Thoracic aorta (tissue), 2 donors: ENCODE data around the gene ELFN1. TPM values are rescaled to one million over a fixed set of nuclear protein-coding genes. Genes with fewer than 3 reads are reported as not detected.

Source experiments
- ATAC-seq: fragments of 150-250 bp; one replicate; pipeline ENCODE4 v1.8.0; 2017; ENCODE audit warnings: low read depth; ENCODE audit not compliant: insufficient number of reproducible peaks, low FRiP score
- DNase-seq: peaks from one replicate; pipeline ENCODE4 v3.0.0-alpha.2; 2020; ENCODE audit warnings: low spot score
- H3K27ac ChIP-seq, 2 donors: fragments of 200-600 bp; sonication (generic); 1 replicate in 1 of 2; 2 replicates in 1 of 2; pipeline ENCODE4 v1.5.1; 2016; ENCODE audit warnings: mild to moderate bottlenecking in 2 of 2, moderate library complexity in 2 of 2
- H3K27me3 ChIP-seq: fragments of 200-600 bp; sonication (generic); replicated peaks from 2 replicates; pipeline ENCODE4 v1.6.0; 2016; ENCODE audit warnings: mild to moderate bottlenecking; ENCODE audit not compliant: insufficient read depth
- H3K36me3 ChIP-seq: fragments of 200-600 bp; sonication (generic); one replicate; pipeline ENCODE4 v1.5.1; 2016
- H3K4me1 ChIP-seq, 2 donors: fragments of 200-600 bp; sonication (generic); 1 replicate in 1 of 2; 2 replicates in 1 of 2; pipeline versions ENCODE4 v1.5.1 to v1.6.0; 2016; ENCODE audit warnings: low read depth in 2 of 2, mild to moderate bottlenecking in 1 of 2; ENCODE audit not compliant: control insufficient read depth in 1 of 2
- H3K4me3 ChIP-seq: fragments of 200-600 bp; sonication (generic); 2 replicates; pipeline ENCODE4 v1.5.1; 2016; ENCODE audit warnings: mild to moderate bottlenecking
- H3K9me3 ChIP-seq: fragments of 200-600 bp; sonication (generic); 2 replicates; pipeline ENCODE4 v1.5.1; 2016
- total RNA-seq, 2 donors: library from RNA; depleted of rRNA; stranded (reverse); fragments of >200 nt; gene quantifications; one replicate each; pipeline versions ENCODE4 v1.1.0 to v1.2.3, GENCODE V29; 2016
- TF ChIP-seq, protein P1 (sequence below): fragments of 200-600 bp; sonication (generic); IDR thresholded peaks from one replicate; pipeline ENCODE4 v1.5.1; 2019; ENCODE audit warnings: antibody characterized with exemption

Gene ELFN1
- total RNA-seq, 2 donors from 2014 or later, result 0.81 to 0.85 TPM

DNA sequence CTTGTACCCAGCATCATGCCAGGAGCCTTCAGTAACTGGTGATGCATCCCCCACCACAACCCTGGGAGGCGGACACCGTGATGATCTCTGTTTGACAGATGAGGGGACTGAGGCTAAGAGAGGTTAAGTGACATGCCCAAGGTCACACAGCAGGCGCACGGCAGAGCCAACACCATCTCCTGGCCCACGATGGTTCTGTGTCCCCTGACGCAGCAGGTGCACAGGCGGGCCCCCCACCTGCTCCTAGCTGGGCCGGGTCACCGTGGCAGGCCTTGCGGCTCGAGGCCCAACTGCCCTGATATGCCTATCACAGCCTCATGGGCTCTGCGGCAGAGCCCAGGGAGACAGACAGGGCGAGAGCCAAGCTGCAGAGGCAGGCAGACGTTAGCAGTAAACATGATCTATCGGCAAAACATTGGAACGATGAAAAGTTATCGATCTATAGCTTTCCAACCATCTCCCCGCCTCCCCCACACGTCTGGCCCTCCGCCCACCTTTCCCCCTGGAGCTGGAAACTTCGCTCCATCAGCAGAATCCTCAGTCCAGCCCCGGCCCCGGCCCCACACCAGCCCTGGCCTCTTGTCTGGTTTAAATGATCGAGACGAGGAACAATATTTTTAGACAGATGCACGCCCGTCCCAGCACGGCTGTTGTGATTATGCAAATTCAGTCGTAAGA, 65.9 kb downstream of the ELFN1 start:
- Histone ChIP-seq H3K27ac (no peak overlapping the region), H3K4me3 (no peak overlapping the region), H3K36me3 (no peaks in the 10 kb centered on the region), H3K4me1 (no peaks in the 10 kb centered on the region), H3K27me3 (no peaks in the 10 kb centered on the region), H3K9me3 (no peaks in the 10 kb centered on the region)
- DNase-seq (no peak), ATAC-seq (no peak)
- TF ChIP-seq, protein P1, sequence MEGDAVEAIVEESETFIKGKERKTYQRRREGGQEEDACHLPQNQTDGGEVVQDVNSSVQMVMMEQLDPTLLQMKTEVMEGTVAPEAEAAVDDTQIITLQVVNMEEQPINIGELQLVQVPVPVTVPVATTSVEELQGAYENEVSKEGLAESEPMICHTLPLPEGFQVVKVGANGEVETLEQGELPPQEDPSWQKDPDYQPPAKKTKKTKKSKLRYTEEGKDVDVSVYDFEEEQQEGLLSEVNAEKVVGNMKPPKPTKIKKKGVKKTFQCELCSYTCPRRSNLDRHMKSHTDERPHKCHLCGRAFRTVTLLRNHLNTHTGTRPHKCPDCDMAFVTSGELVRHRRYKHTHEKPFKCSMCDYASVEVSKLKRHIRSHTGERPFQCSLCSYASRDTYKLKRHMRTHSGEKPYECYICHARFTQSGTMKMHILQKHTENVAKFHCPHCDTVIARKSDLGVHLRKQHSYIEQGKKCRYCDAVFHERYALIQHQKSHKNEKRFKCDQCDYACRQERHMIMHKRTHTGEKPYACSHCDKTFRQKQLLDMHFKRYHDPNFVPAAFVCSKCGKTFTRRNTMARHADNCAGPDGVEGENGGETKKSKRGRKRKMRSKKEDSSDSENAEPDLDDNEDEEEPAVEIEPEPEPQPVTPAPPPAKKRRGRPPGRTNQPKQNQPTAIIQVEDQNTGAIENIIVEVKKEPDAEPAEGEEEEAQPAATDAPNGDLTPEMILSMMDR, result no peak

DNA sequence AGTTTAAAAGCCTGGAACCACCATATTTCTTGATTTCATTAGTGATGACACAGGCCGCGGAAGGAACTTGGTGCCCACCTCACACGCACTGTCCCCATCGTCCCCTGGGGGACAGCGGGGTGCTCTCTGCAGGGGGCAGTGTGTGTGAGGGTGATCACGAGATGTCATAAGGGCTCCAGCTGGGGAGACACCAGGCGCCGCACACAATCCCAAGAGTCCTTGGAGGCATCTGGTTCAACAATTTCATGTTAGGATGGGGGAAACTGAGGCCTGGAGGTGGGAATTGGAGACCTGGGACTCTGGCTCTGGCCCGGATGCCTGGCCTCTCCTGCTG, 66.4 kb downstream of the ELFN1 start:
- Histone ChIP-seq H3K4me1 (no peaks in the 10 kb centered on the region), H3K27me3 (no peaks in the 10 kb centered on the region), H3K9me3 (no peaks in the 10 kb centered on the region), H3K27ac (no peak overlapping the region), H3K4me3 (no peak overlapping the region), H3K36me3 (no peaks in the 10 kb centered on the region)
- ATAC-seq (no peak), DNase-seq (no peak)
- TF ChIP-seq, protein P1, result no peak

DNA sequence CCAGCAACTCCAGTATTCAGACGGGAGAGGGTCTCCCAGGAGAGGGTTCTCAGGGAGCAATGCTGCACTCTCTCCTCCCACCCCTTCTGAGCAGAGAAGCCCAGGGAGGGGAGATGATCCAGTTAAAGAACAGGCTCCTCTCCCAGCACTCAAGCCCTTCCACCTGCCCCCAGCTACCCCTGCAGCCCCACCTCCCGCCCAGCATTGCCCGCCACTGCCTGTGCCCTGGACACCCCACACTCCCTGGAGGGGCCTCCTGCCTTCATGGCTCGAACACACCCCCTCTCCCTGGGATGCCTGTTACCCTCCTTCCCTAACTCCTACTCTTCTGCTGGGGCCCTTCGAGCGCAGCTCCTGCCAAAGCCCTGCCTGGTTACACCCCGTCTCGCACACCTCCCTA, 66.8 kb downstream of the ELFN1 start:
- Histone ChIP-seq H3K4me1 (no peaks in the 10 kb centered on the region), H3K4me3 (no peak overlapping the region), H3K27me3 (no peaks in the 10 kb centered on the region), H3K36me3 (no peaks in the 10 kb centered on the region), H3K27ac (no peak overlapping the region), H3K9me3 (no peaks in the 10 kb centered on the region)
- TF ChIP-seq, protein P1, result no peak
- no peak for ATAC-seq
- DNase-seq, result no peak

GRCh38 chr7:1737523-1737922, 67.4 kb downstream of the ELFN1 start:
- Histone ChIP-seq H3K9me3 (no peaks in the 10 kb centered on the region), H3K27ac (no peak overlapping the region), H3K4me3 (no peak overlapping the region), H3K36me3 (no peaks in the 10 kb centered on the region), H3K4me1 (no peaks in the 10 kb centered on the region), H3K27me3 (no peaks in the 10 kb centered on the region)
- DNase-seq, result no peak
- no peak for ATAC-seq
- TF ChIP-seq, protein P1, result no peak

DNA sequence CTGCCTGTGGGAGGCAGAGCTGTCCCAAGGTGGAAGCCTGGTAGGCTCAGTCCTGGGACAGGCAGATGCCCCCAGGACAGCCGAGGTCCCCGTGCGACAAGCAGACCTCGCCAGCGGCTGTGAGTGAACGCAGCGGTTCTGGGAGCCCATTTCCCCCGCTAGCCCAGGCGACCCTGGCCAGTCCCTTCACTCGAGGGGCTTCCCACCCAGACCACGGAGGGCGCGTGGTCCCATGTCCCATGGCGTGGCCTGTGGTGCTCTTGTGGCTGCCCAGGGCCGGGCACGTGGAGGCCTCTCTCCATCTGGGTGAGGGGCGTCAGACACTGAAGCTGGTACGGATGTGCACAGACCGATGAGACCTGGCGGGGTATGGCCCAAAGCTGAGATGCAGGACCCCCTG, 67.9 kb downstream of the ELFN1 start:
- no peaks in the 10 kb centered on the region for H3K9me3 ChIP-seq
- H3K4me3 ChIP-seq, result no peak overlapping the region
- no peak overlapping the region for H3K27ac ChIP-seq
- ATAC-seq, result no peak
- no peak for DNase-seq
- no peaks in the 10 kb centered on the region for H3K4me1 ChIP-seq
- H3K36me3 ChIP-seq, result no peaks in the 10 kb centered on the region
- TF ChIP-seq, protein P1, result no peak
- no peaks in the 10 kb centered on the region for H3K27me3 ChIP-seq
